22Rv1 (cell line): Measurements from ENCODE around the gene PYGO2.
A peak's percentile ranks its signal among the peaks of the same experiment; 100 is the strongest.

Experiments used
- H3K27ac ChIP-seq: fragments of 450-650 bp; 2 replicates; pipeline ENCODE4 v1.5.1; 2017
- CTCF ChIP-seq: fragments of 450-650 bp; IDR thresholded peaks from 2 replicates; pipeline ENCODE4 v1.5.1; 2017; ENCODE audit warnings: mild to moderate bottlenecking
- ZFX ChIP-seq: fragments of 450-650 bp; IDR thresholded peaks from 2 replicates; pipeline ENCODE4 v1.6.1; 2017; ENCODE audit warnings: antibody characterized with exemption, borderline replicate concordance

The PYGO2 gene

GRCh38 chr1:154961207-154962155, at the start of gene PYGO2:
TSS of gene PYGO2 (minus strand) at chr1:154961782. CDS start at chr1:154961576, 206 bp downstream.
- H3K27ac ChIP-seq, result peak within 1 kb of the TSS; percentile 97
- TF ChIP-seq CTCF, result peak; percentile 97
- TF ChIP-seq ZFX, result no peak

GRCh38 chr1:155011004-155011416, 49.4 kb upstream of the PYGO2 start:
- TF ChIP-seq ZFX (no peak), CTCF (no peak)
- H3K27ac ChIP-seq, result peak overlapping the region; percentile 98

GRCh38 chr1:155010211-155010918, 48.8 kb upstream of the PYGO2 start:
- no peak for TF ChIP-seq CTCF
- no peak for TF ChIP-seq ZFX
- H3K27ac ChIP-seq, result peak overlapping the region; percentile 98

- H3K27ac ChIP-seq, result peak overlapping the region; percentile 98
- no peak for TF ChIP-seq ZFX
- no peak for TF ChIP-seq CTCF
Measured at GRCh38 chr1:155009742-155010141, 48.2 kb upstream of the PYGO2 start.

GRCh38 chr1:155009221-155009711, 47.7 kb upstream of the PYGO2 start:
- peak overlapping the region; percentile 98 for H3K27ac ChIP-seq
- TF ChIP-seq ZFX (no peak), CTCF (no peak)

- TF ChIP-seq CTCF (no peak), ZFX (no peak)
- peak overlapping the region; percentile 98 for H3K27ac ChIP-seq
Measured at GRCh38 chr1:155008015-155008941, 46.7 kb upstream of the PYGO2 start.
